ENCODE results near the gene GPR37L1.

GPR37L1 gene

GRCh38 chr1:202122639-202123335 lies at the start of gene GPR37L1:
TSS of gene GPR37L1 (plus strand) at chr1:202122917. CDS start at chr1:202122964, 47 bp downstream.
- no peak for DNase-seq (ENCODE audit: low read depth in 2 of 2)

- no peak for DNase-seq (ENCODE audit: low read depth in 2 of 2)
These were observed 49.5 kb upstream of the GPR37L1 start for GRCh38 chr1:202073206-202073605.

GRCh38 chr1:202074985-202075384 lies 47.7 kb upstream of the GPR37L1 start:
- DNase-seq (ENCODE audit: low read depth in 2 of 2), result no peak

GRCh38 chr1:202075389-202075788 lies 47.3 kb upstream of the GPR37L1 start:
- no peak for DNase-seq (ENCODE audit: low read depth in 2 of 2)

- DNase-seq (ENCODE audit: low read depth in 2 of 2), result no peak
These were observed 46.6 kb upstream of the GPR37L1 start for GRCh38 chr1:202076050-202076511.

GRCh38 chr1:202078241-202078640 lies 44.5 kb upstream of the GPR37L1 start:
- no peak for DNase-seq (ENCODE audit: low read depth in 2 of 2)

- no peak for DNase-seq (ENCODE audit: low read depth in 2 of 2)
These were observed 40.7 kb upstream of the GPR37L1 start for GRCh38 chr1:202081992-202082391.

GRCh38 chr1:202084791-202085681 lies 37.7 kb upstream of the GPR37L1 start:
- no peak for DNase-seq (ENCODE audit: low read depth in 2 of 2)

- no peak for DNase-seq (ENCODE audit: low read depth in 2 of 2)
These were observed 36.9 kb upstream of the GPR37L1 start for GRCh38 chr1:202085682-202086373.

GRCh38 chr1:202086579-202087350 lies 36.0 kb upstream of the GPR37L1 start:
- no peak for DNase-seq (ENCODE audit: low read depth in 2 of 2)

GRCh38 chr1:202088206-202088605 lies 34.5 kb upstream of the GPR37L1 start:
- no peak for DNase-seq (ENCODE audit: low read depth in 2 of 2)

GRCh38 chr1:202090994-202091393 lies 31.7 kb upstream of the GPR37L1 start:
- no peak for DNase-seq (ENCODE audit: low read depth in 2 of 2)

- no peak for DNase-seq (ENCODE audit: low read depth in 2 of 2)
These were observed 28.9 kb upstream of the GPR37L1 start for GRCh38 chr1:202093858-202094257.

- no peak for DNase-seq (ENCODE audit: low read depth in 2 of 2)
These were observed 21.5 kb upstream of the GPR37L1 start for GRCh38 chr1:202101184-202101583.

- no peak for DNase-seq (ENCODE audit: low read depth in 2 of 2)
These were observed 18.6 kb upstream of the GPR37L1 start for GRCh38 chr1:202104073-202104472.

- no peak for DNase-seq (ENCODE audit: low read depth in 2 of 2)
These were observed 17.0 kb upstream of the GPR37L1 start for GRCh38 chr1:202105571-202106339.

- DNase-seq (ENCODE audit: low read depth in 2 of 2), result no peak
These were observed 16.1 kb upstream of the GPR37L1 start for GRCh38 chr1:202106340-202107254.

- no peak for DNase-seq (ENCODE audit: low read depth in 2 of 2)
These were observed 15.4 kb upstream of the GPR37L1 start for GRCh38 chr1:202107321-202107761.
